ENCODE results near the gene CPE.

GRCh38 chr4:165542476-165542875 lies 163.7 kb downstream of the CPE start:
- no peak for TF ChIP-seq CTCF (IDR thresholded peaks at IDR 0.05; ENCODE audit: insufficient read depth, low read length)
- no peak for TF ChIP-seq POLR2AphosphoS5 (IDR thresholded peaks at IDR 0.05; ENCODE audit: low read depth)
- TF ChIP-seq SPI1 (IDR thresholded peaks at IDR 0.05; ENCODE audit: borderline replicate concordance, low read depth): no peak
- no peak for TF ChIP-seq REST (IDR thresholded peaks at IDR 0.05; ENCODE audit: insufficient replicate concordance, low read depth)
- TF ChIP-seq GABPA (IDR thresholded peaks at IDR 0.05; ENCODE audit: low read depth): no peak

Data from HL-60 (cell line).